OCI-LY1 (cell line): ENCODE results near the gene STK4.

ENCODE experiments used
- EZH2 ChIP-seq: fragments of 200-600 bp; sonication (generic), shearing (Covaris generic); IDR thresholded peaks from 2 replicates; pipeline ENCODE4 v1.8.0; 2017; ENCODE audit warnings: borderline replicate concordance, mixed run types, mild to moderate bottlenecking, antibody characterized with exemption, low read length, moderate library complexity, mixed read lengths
- TF ChIP-seq, protein P1 (sequence below): fragments of 200-600 bp; sonication (generic), shearing (Covaris generic); IDR thresholded peaks from 2 replicates; pipeline ENCODE4 v1.5.1; 2017; ENCODE audit warnings: mild to moderate bottlenecking, antibody characterized with exemption, low read length, moderate library complexity, mixed read lengths

GRCh38 chr20:44928595-44928994 lies 37.7 kb upstream of the STK4 start:
- TF ChIP-seq, protein P1, sequence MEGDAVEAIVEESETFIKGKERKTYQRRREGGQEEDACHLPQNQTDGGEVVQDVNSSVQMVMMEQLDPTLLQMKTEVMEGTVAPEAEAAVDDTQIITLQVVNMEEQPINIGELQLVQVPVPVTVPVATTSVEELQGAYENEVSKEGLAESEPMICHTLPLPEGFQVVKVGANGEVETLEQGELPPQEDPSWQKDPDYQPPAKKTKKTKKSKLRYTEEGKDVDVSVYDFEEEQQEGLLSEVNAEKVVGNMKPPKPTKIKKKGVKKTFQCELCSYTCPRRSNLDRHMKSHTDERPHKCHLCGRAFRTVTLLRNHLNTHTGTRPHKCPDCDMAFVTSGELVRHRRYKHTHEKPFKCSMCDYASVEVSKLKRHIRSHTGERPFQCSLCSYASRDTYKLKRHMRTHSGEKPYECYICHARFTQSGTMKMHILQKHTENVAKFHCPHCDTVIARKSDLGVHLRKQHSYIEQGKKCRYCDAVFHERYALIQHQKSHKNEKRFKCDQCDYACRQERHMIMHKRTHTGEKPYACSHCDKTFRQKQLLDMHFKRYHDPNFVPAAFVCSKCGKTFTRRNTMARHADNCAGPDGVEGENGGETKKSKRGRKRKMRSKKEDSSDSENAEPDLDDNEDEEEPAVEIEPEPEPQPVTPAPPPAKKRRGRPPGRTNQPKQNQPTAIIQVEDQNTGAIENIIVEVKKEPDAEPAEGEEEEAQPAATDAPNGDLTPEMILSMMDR: no peak
- no peak for TF ChIP-seq EZH2
